TTC549 (cell line): ENCODE results near the gene ITGB8.

Source experiments
- FAIRE-seq: peaks from 2 replicates; lab custom pipeline; 2012; peaks lifted over from hg19 to GRCh38; lab: Jason Lieb, UNC

The ITGB8 gene

GRCh38 chr7:20310301-20310700 lies 20.4 kb upstream of the ITGB8 start:
- no peak for FAIRE-seq

GRCh38 chr7:20310963-20311742 lies 19.5 kb upstream of the ITGB8 start:
- peak; percentile 3 for FAIRE-seq

GRCh38 chr7:20311743-20312042 lies 19.0 kb upstream of the ITGB8 start:
- FAIRE-seq: no peak

- FAIRE-seq: no peak
These were observed 18.1 kb upstream of the ITGB8 start for GRCh38 chr7:20312562-20312961.

- no peak for FAIRE-seq
These were observed 17.1 kb upstream of the ITGB8 start for GRCh38 chr7:20313626-20314025.

- no peak for FAIRE-seq
These were observed 16.5 kb upstream of the ITGB8 start for GRCh38 chr7:20314198-20314597.

GRCh38 chr7:20316706-20317105 lies 14.0 kb upstream of the ITGB8 start:
- FAIRE-seq: no peak

GRCh38 chr7:20317413-20317812 lies 13.3 kb upstream of the ITGB8 start:
- FAIRE-seq: no peak

GRCh38 chr7:20318933-20319332 lies 11.8 kb upstream of the ITGB8 start:
- no peak for FAIRE-seq

GRCh38 chr7:20320322-20320721 lies 10.4 kb upstream of the ITGB8 start:
- no peak for FAIRE-seq

GRCh38 chr7:20320786-20321185 lies 9.9 kb upstream of the ITGB8 start:
- FAIRE-seq: no peak

- FAIRE-seq: no peak
These were observed 7.1 kb upstream of the ITGB8 start for GRCh38 chr7:20323595-20323994.

GRCh38 chr7:20326342-20326741 lies 4.4 kb upstream of the ITGB8 start:
- no peak for FAIRE-seq

GRCh38 chr7:20327055-20327454 lies 3.6 kb upstream of the ITGB8 start:
- no peak for FAIRE-seq

- FAIRE-seq: no peak
These were observed 2.7 kb upstream of the ITGB8 start for GRCh38 chr7:20328027-20328426.

GRCh38 chr7:20328692-20329091 lies 2.0 kb upstream of the ITGB8 start:
- no peak for FAIRE-seq

- FAIRE-seq: no peak
These were observed 1.1 kb upstream of the ITGB8 start for GRCh38 chr7:20329389-20330238.

- no peak for FAIRE-seq
These were observed 519 bp downstream of the ITGB8 start for GRCh38 chr7:20330928-20331909.

- no peak for FAIRE-seq
These were observed 1.5 kb downstream of the ITGB8 start for GRCh38 chr7:20331910-20332813.

- FAIRE-seq: no peak
These were observed 7.6 kb downstream of the ITGB8 start for GRCh38 chr7:20338285-20338684.

GRCh38 chr7:20340839-20341238 lies 10.1 kb downstream of the ITGB8 start:
- FAIRE-seq: no peak

GRCh38 chr7:20343205-20343604 lies 12.5 kb downstream of the ITGB8 start:
- FAIRE-seq: no peak
